T-cell (primary cell): ENCODE results near the gene TUT1. TPM values are rescaled to one million over a fixed set of nuclear protein-coding genes. Genes with fewer than 3 reads are reported as not detected.
"Not testable (repeated sequence)": the region's sequence is repeated elsewhere in the genome, so short reads cannot be mapped to it uniquely, and the experiment has no call there.

Source experiments
- ATAC-seq, 4 experiments: fragments of 200-7000 bp in 3 of 4; fragments of 150-1000 bp in 1 of 4; cut with Tn5 transposase; replicated peaks in 1 of 4; 1 replicate in 3 of 4; 2 replicates in 1 of 4; pipeline ENCODE4 v1.10.0; 2021; ENCODE audit warnings: moderate library complexity in 3 of 4, mild to moderate bottlenecking in 2 of 4, moderate number of reproducible peaks in 1 of 4
- CTCF ChIA-PET, 2 donors: fragments of 300-600 bp; sonication (Branson Sonifier 250); formaldehyde crosslinking; loops; one replicate each; lab custom pipeline; 2022; ENCODE audit warnings: antibody characterized with exemption in 2 of 2; lab: Charles Lee
- POLR2A ChIA-PET, 2 donors: fragments of 300-600 bp; sonication (Branson Sonifier 250); formaldehyde crosslinking; loops; one replicate each; lab custom pipeline; 2022; ENCODE audit warnings: antibody characterized with exemption in 2 of 2; lab: Charles Lee
- DNase-seq, 35 experiments: peaks; one replicate each; pipeline versions ENCODE4 v3.0.0 to v3.0.0-alpha.2; 2013 to 2023
- H3K27ac ChIP-seq: one replicate; pipeline ENCODE4 v1.5.1; 2013; ENCODE audit warnings: low read length
- H3K27me3 ChIP-seq, 2 experiments: replicated peaks in 1 of 2; 1 replicate in 1 of 2; 2 replicates in 1 of 2; pipeline versions ENCODE4 v1.6.1 to v1.7.0; 2013; ENCODE audit warnings: low read length in 1 of 2, mixed read lengths in 1 of 2; ENCODE audit not compliant: control insufficient read depth in 2 of 2, insufficient read depth in 2 of 2; ENCODE audit errors: extremely low read depth in 1 of 2
- H3K36me3 ChIP-seq, 2 donors: 1 replicate in 1 of 2; 2 replicates in 1 of 2; pipeline versions ENCODE4 v1.6.1 to v1.7.0; 2013; ENCODE audit warnings: low read length in 1 of 2; ENCODE audit not compliant: control insufficient read depth in 2 of 2, insufficient read depth in 1 of 2; ENCODE audit errors: extremely low read depth in 1 of 2
- H3K4me1 ChIP-seq, 2 experiments: 1 replicate in 1 of 2; 2 replicates in 1 of 2; pipeline versions ENCODE4 v1.6.1 to v1.7.0; 2013; ENCODE audit warnings: low read length in 2 of 2, mixed read lengths in 1 of 2; ENCODE audit not compliant: insufficient read depth in 2 of 2, control insufficient read depth in 1 of 2; ENCODE audit errors: extremely low read depth in 1 of 2
- H3K4me3 ChIP-seq, 2 donors: 1 replicate in 1 of 2; 2 replicates in 1 of 2; pipeline versions ENCODE4 v1.5.1 to v1.7.0; 2013; ENCODE audit warnings: mild to moderate bottlenecking in 2 of 2, low read length in 1 of 2, moderate library complexity in 1 of 2; ENCODE audit not compliant: control insufficient read depth in 1 of 2; ENCODE audit errors: extremely low read depth in 1 of 2
- H3K9me3 ChIP-seq: 2 replicates; pipeline ENCODE4 v1.7.0; 2013
- H3K27ac Mint-ChIP-seq, 2 donors: one replicate each; pipeline ENCODE4 v1.8.0; 2020 to 2021; ENCODE audit warnings: mild to moderate bottlenecking in 2 of 2, mixed read lengths in 2 of 2
- H3K27me3 Mint-ChIP-seq, 2 donors: one replicate each; pipeline ENCODE4 v1.8.0; 2021 to 2022; ENCODE audit warnings: mixed read lengths in 2 of 2
- H3K36me3 Mint-ChIP-seq: one replicate; pipeline ENCODE4 v1.8.0; 2021; ENCODE audit warnings: mixed read lengths
- H3K4me1 Mint-ChIP-seq, 3 donors: one replicate each; pipeline ENCODE4 v1.8.0; 2020 to 2022; ENCODE audit warnings: mixed read lengths in 3 of 3, mild to moderate bottlenecking in 1 of 3
- H3K4me3 Mint-ChIP-seq, 3 donors: one replicate each; pipeline ENCODE4 v1.8.0; 2020 to 2022; ENCODE audit warnings: mild to moderate bottlenecking in 3 of 3, mixed read lengths in 3 of 3, moderate library complexity in 3 of 3
- H3K9me3 Mint-ChIP-seq, 3 donors: one replicate each; pipeline ENCODE4 v1.8.0; 2020 to 2022; ENCODE audit warnings: mixed read lengths in 3 of 3
- WGBS: methylation state at CpG from one replicate; pipeline ENCODE4 v1.1.5; 2013; ENCODE audit warnings: missing lambda C conversion rate; ENCODE audit not compliant: insufficient coverage; 5-methylcytosine and 5-hydroxymethylcytosine counted together
- total RNA-seq, 35 experiments: library from RNA in 6 of 35; stranded (reverse) in 6 of 35; fragments of 120-200 nt in 1 of 35; gene quantifications; one replicate each; pipeline versions ENCODE4 v1.2.1 to v1.2.4 and lab custom pipeline; 2013 to 2026

TUT1 gene
- total RNA-seq, 5 donors from 2014 or later (not counting 1 experiment from before 2014, with no cell fraction given): 35.2 to 56.0 (median 42.9) TPM

- H3K4me3 ChIP-seq, H3K36me3 ChIP-seq, H3K36me3 Mint-ChIP-seq, H3K9me3 ChIP-seq, H3K27me3 ChIP-seq, ATAC-seq, DNase-seq, H3K9me3 Mint-ChIP-seq, H3K27me3 Mint-ChIP-seq: not testable (repeated sequence)
- Histone ChIP-seq H3K27ac (peak overlapping the region; percentile 98), H3K4me1 (peaks cover 37 to 76% of the 10 kb centered on the region in 2 experiments)
- Mint-ChIP-seq H3K27ac (peak overlapping the region; percentile 97 to 99), H3K4me3 (peak overlapping the region in 2 of 3 donors; percentile 41 to 82), H3K4me1 (peaks cover 70 to 79% (median 72%) of the 10 kb centered on the region in 3 donors)
- ChIA-PET POLR2A (interaction anchor here (0.5 to 3.4 kb wide), 5 partner anchors 7 to 287 kb away, joined by 3 to 17 read pairs (median 4); partner anchors contain the start of gene EEF1G (in 1 of the 2)), CTCF (interaction anchor here (0.7 to 1.9 kb wide), 5 partner anchors 9 to 1751 kb away, joined by 3 to 9 read pairs (median 3); no protein-coding TSS in a partner anchor)
- WGBS: no CpG with 5 or more reads among the region's 2 CpGs
Measured at GRCh38 chr11:62550478-62550877, 40.8 kb downstream of the TUT1 start.

GRCh38 chr11:62548545-62549335, 42.6 kb downstream of the TUT1 start:
- POLR2A ChIA-PET: interaction anchor here (0.6 to 1.0 kb wide), 4 partner anchors 8 to 1578 kb away, joined by 3 to 6 read pairs (median 4); no protein-coding TSS in a partner anchor
- DNase-seq (no peak), ATAC-seq (no peak)
- Mint-ChIP-seq H3K36me3 (no peaks in the 10 kb centered on the region), H3K4me1 (peaks cover 67 to 73% (median 69%) of the 10 kb centered on the region in 3 donors), H3K4me3 (peak overlapping the region in 1 of 3 donors; percentile 91), H3K27me3 (no peaks in the 10 kb centered on the region), H3K9me3 (no peaks in the 10 kb centered on the region), H3K27ac (peak overlapping the region; percentile 59 to 79)
- CTCF ChIA-PET: no interaction called here
- no peaks in the 10 kb centered on the region for H3K36me3 ChIP-seq
- peaks cover 29 to 76% of the 10 kb centered on the region in 2 experiments for H3K4me1 ChIP-seq
- no peaks in the 10 kb centered on the region for H3K27me3 ChIP-seq
- H3K9me3 ChIP-seq: no peaks in the 10 kb centered on the region
- no peak overlapping the region for H3K4me3 ChIP-seq
- H3K27ac ChIP-seq: no peak overlapping the region
- 99% methylated on average over 16 of the region's 17 CpGs for WGBS

GRCh38 chr11:62547691-62548281, 43.5 kb downstream of the TUT1 start:
- Mint-ChIP-seq H3K36me3 (no peaks in the 10 kb centered on the region), H3K4me3 (peak overlapping the region; percentile 76 to 91 (median 83)), H3K4me1 (peaks cover 67 to 73% (median 67%) of the 10 kb centered on the region in 3 donors), H3K27me3 (no peaks in the 10 kb centered on the region), H3K9me3 (no peaks in the 10 kb centered on the region), H3K27ac (peak overlapping the region; percentile 66 to 79)
- H3K27ac ChIP-seq: no peak overlapping the region
- H3K4me3 ChIP-seq: no peak overlapping the region
- ChIA-PET CTCF (no interaction called here), POLR2A (interaction anchor here (0.6 kb wide), 2 partner anchors 272 to 1577 kb away, joined by 3 to 5 read pairs; no protein-coding TSS in a partner anchor)
- DNase-seq (no peak), ATAC-seq (no peak)
- peaks cover 26 to 76% of the 10 kb centered on the region in 2 experiments for H3K4me1 ChIP-seq
- H3K27me3 ChIP-seq: no peaks in the 10 kb centered on the region
- no peaks in the 10 kb centered on the region for H3K36me3 ChIP-seq
- whole genome bisulfite sequencing: 94% methylated on average over 7 of the region's 8 CpGs
- H3K9me3 ChIP-seq: no peaks in the 10 kb centered on the region

- 58% methylated on average over 33 of the region's 40 CpGs for WGBS
- peak overlapping the region; percentile 73 for H3K27ac ChIP-seq
- H3K4me1 ChIP-seq: peaks cover 23 to 76% of the 10 kb centered on the region in 2 experiments
- H3K27me3 ChIP-seq: no peaks in the 10 kb centered on the region
- H3K9me3 Mint-ChIP-seq: no peaks in the 10 kb centered on the region
- DNase-seq (peak in 2 of 35 experiments; percentile 16 to 22), ATAC-seq (no peak)
- H3K27ac Mint-ChIP-seq: peak overlapping the region; percentile 79 to 81
- H3K36me3 Mint-ChIP-seq: no peaks in the 10 kb centered on the region
- CTCF ChIA-PET: interaction anchor here in 1 of 2 donors (0.6 to 1.2 kb wide), 4 partner anchors 9 to 122 kb away, joined by 3 to 7 read pairs (median 4); no protein-coding TSS in a partner anchor
- peaks cover 67 to 73% (median 67%) of the 10 kb centered on the region in 3 donors for H3K4me1 Mint-ChIP-seq
- no peaks in the 10 kb centered on the region for H3K9me3 ChIP-seq
- POLR2A ChIA-PET: interaction anchor here (0.6 to 5.2 kb wide), 3 partner anchors 11 to 1374 kb away, joined by 3 to 98 read pairs (median 4); no protein-coding TSS in a partner anchor
- H3K36me3 ChIP-seq: no peaks in the 10 kb centered on the region
- peak overlapping the region in 1 of 2 donors; percentile 95 for H3K4me3 ChIP-seq
- H3K4me3 Mint-ChIP-seq: peak overlapping the region; percentile 76 to 91 (median 83)
- H3K27me3 Mint-ChIP-seq: no peaks in the 10 kb centered on the region
Measured at GRCh38 chr11:62546929-62547625, 44.2 kb downstream of the TUT1 start.

- ChIA-PET POLR2A (interaction anchor here (0.6 to 5.2 kb wide), 3 partner anchors 12 to 1375 kb away, joined by 3 to 98 read pairs (median 4); no protein-coding TSS in a partner anchor), CTCF (interaction anchor here in 1 of 2 donors (0.6 to 1.2 kb wide), 4 partner anchors 9 to 122 kb away, joined by 3 to 7 read pairs (median 4); no protein-coding TSS in a partner anchor)
- peak in 32 of 35 experiments; percentile 31 to 77 (median 56) for DNase-seq
- Histone ChIP-seq H3K4me3 (peak within 1 kb of the TSS; percentile 84 to 95), H3K9me3 (no peaks in the 10 kb centered on the region), H3K36me3 (no peaks in the 10 kb centered on the region), H3K27ac (peak within 1 kb of the TSS; percentile 95), H3K27me3 (no peaks in the 10 kb centered on the region), H3K4me1 (peaks cover 19 to 76% of the 10 kb centered on the region in 2 experiments)
- ATAC-seq: peak; percentile 46 to 62 (median 58)
- Mint-ChIP-seq H3K4me3 (peak within 1 kb of the TSS; percentile 91 to 96 (median 92)), H3K9me3 (no peaks in the 10 kb centered on the region), H3K36me3 (peaks cover 2% of the 10 kb centered on the region), H3K27ac (peak within 1 kb of the TSS; percentile 90 to 93), H3K27me3 (no peaks in the 10 kb centered on the region), H3K4me1 (peaks cover 67 to 73% (median 67%) of the 10 kb centered on the region in 3 donors)
- WGBS: 0% methylated on average over 45 of the region's 69 CpGs
Measured at GRCh38 chr11:62546244-62546928, 44.9 kb downstream of the TUT1 start, which contains the start of gene AHNAK. TSS of gene AHNAK (minus strand) at chr11:62546806. CDS start at chr11:62536098, 10,708 bp downstream.
